ENCODE measurements around the gene ELOVL3. TPM values are rescaled to one million over a fixed set of nuclear protein-coding genes. Genes with fewer than 3 reads are reported as not detected.

The ELOVL3 gene
- total and polyA plus RNA-seq, 2 of the 13 experiments (the other 11 are each of a cell fraction or from before 2014, with no cell fraction given) = 0.58 to 0.69 TPM

DNA sequence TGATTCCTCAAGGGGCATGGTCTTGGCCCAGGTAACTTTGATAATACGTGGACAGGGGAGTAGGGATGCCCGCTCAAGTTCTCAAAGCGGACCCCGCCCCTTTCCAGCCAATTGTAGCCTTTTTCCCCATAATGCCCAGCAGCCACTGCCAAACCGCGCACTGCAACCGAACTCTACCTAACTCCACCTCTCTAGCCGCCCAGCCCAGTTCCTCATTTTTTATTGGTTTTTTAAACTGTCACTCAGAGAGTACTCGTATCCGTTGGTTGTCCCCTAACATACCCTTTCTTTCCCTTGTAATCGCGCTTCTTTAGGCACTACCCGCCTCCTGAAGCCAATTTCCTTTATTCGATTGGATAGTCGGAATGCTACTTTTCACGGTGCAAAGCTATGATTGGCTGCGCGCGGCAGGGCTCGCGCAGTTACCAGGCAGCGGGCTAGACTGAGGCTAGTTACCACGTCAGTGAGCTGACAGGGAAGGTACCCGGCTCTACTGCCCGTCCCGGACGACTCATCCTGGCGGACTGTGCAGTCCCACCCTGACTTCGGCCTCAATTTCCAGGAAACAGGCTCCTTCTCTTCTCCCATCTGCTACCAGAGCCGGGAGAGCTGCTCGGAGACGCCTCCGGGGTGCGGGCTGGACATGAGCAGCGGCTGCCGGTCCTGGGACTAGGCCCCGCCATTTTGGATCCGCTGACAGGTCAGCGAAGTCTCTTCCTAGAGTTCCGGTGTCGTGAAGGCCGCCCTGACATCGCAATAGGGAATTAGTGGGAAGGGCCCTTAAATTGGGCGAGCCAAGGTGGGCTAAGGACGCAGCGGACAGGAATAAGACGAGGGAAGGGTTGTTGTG is 19.2 kb downstream of the ELOVL3 start, which contains the start of gene GBF1 (continued):
- TF ChIP-seq ZNF484 (CRISPR knock-in tag; IDR thresholded peaks at IDR 0.05; ENCODE audit: borderline replicate concordance, low read depth) (no peak), ZNF841 (CRISPR knock-in tag; IDR thresholded peaks at IDR 0.05; ENCODE audit: borderline replicate concordance) (no peak), MATR3 (CRISPR knock-in tag; IDR thresholded peaks at IDR 0.05) (no peak), ZNF232 (CRISPR knock-in tag; IDR thresholded peaks at IDR 0.05; ENCODE audit: borderline replicate concordance) (0 out of 2 replicates have a peak, but pooled peaks have one; percentile 33), PTBP1 (IDR thresholded peaks at IDR 0.05; ENCODE audit: low read depth, low read length, poor library complexity, severe bottlenecking) (no peak), SUZ12 (IDR thresholded peaks at IDR 0.05; ENCODE audit: low read depth, low read length) (no peak), NPAS2 (CRISPR knock-in tag; IDR thresholded peaks at IDR 0.05; ENCODE audit: borderline replicate concordance) (no peak), XRCC5 (optimal IDR thresholded peaks at IDR 0.05; ENCODE audit: low read length) (peak; percentile 78), PRDM10 (CRISPR knock-in tag; IDR thresholded peaks at IDR 0.05; ENCODE audit: low read depth) (no peak), HNRNPLL (IDR thresholded peaks at IDR 0.05; ENCODE audit: low read depth, low read length, poor library complexity, severe bottlenecking) (peak; percentile 66), GATA4 (IDR thresholded peaks at IDR 0.05; ENCODE audit: borderline replicate concordance, low read depth) (no peak; the same call in 1 of the 2 replicates), ZNF501 (CRISPR knock-in tag; IDR thresholded peaks at IDR 0.05) (peak; percentile 85), REPIN1 (CRISPR knock-in tag; IDR thresholded peaks at IDR 0.05; ENCODE audit: borderline replicate concordance, low read depth) (no peak), HOXD1 (CRISPR knock-in tag; IDR thresholded peaks at IDR 0.05) (0 out of 2 replicates have a peak, but pooled peaks have one; percentile 27), ZNF451 (CRISPR knock-in tag; IDR thresholded peaks at IDR 0.05) (peak; percentile 81), NR2F6 (IDR thresholded peaks at IDR 0.05) (peak; percentile 76), NR2F6 (CRISPR knock-in tag; IDR thresholded peaks at IDR 0.05) (peak; percentile 68), ZBTB25 (CRISPR knock-in tag; IDR thresholded peaks at IDR 0.05) (no peak)
- TF ChIP-seq, protein P1, sequence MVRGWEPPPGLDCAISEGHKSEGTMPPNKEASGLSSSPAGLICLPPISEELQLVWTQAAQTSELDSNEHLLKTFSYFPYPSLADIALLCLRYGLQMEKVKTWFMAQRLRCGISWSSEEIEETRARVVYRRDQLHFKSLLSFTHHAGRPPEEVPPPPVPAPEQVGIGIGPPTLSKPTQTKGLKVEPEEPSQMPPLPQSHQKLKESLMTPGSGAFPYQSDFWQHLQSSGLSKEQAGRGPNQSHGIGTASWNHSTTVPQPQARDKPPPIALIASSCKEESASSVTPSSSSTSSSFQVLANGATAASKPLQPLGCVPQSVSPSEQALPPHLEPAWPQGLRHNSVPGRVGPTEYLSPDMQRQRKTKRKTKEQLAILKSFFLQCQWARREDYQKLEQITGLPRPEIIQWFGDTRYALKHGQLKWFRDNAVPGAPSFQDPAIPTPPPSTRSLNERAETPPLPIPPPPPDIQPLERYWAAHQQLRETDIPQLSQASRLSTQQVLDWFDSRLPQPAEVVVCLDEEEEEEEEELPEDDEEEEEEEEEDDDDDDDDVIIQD (CRISPR knock-in tag; IDR thresholded peaks at IDR 0.05; ENCODE audit: low read depth) = no peak
- TF ChIP-seq, protein P2, sequence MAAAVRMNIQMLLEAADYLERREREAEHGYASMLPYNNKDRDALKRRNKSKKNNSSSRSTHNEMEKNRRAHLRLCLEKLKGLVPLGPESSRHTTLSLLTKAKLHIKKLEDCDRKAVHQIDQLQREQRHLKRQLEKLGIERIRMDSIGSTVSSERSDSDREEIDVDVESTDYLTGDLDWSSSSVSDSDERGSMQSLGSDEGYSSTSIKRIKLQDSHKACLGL (CRISPR knock-in tag; IDR thresholded peaks at IDR 0.05) = peak; percentile 71
- TF ChIP-seq, protein P3, sequence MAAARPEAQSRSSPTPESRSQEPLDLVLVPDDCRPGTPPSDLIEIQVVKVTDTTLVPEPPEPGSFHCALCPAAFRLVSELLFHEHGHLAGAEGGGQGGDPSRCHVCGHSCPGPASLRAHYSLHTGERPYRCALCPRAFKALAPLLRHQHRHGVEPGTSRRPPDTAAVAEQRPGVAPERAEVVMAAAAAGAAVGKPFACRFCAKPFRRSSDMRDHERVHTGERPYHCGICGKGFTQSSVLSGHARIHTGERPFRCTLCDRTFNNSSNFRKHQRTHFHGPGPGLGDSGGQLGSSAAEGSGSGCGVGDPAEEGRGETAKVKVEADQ (CRISPR knock-in tag; IDR thresholded peaks at IDR 0.05; ENCODE audit: borderline replicate concordance) = no peak

Measured in HepG2 (cell line).